ENCODE results near the gene PLA2G15.
A peak's percentile ranks its signal among the peaks of the same experiment; 100 is the strongest.

Gene PLA2G15

GRCh38 chr16:68255712-68256111 is 10.5 kb downstream of the PLA2G15 start:
- DNase-seq (ENCODE audit: low spot score), result no peak

DNA sequence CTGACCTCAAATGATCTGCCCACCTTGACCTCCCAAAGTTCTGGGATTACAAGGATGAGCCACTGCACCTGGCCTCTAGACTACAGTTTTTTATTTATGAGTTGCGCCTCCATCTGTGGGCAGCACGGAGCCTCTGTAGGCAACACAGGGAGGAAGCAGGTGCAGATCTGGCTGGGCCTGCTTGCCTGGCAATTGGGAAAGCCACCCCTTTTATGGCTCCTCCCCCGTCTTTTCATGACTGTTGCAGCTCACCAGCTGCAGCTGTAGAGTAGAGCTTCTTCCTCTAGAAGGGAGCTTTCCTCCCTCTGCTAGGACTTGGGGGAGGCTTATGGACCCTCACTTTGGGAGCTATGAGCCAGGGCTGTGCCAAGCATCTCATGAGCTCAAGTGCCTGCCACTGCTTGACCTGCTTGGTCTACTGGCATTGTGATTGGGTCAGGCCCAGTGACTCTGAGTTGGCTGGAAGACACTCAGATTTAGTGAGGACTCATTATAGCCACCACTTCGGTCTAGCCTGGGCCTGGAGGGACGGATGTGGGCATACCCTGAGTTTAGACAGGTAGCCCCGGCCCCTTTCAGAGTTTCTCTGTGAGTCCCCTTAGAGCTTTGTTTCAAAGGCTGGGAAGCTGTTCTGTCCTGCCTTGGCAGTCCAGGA is 12.2 kb downstream of the PLA2G15 start:
- no peak for DNase-seq (ENCODE audit: low spot score)

- no peak for DNase-seq (ENCODE audit: low spot score)
These were observed 13.0 kb downstream of the PLA2G15 start for GRCh38 chr16:68257906-68258800.

DNA sequence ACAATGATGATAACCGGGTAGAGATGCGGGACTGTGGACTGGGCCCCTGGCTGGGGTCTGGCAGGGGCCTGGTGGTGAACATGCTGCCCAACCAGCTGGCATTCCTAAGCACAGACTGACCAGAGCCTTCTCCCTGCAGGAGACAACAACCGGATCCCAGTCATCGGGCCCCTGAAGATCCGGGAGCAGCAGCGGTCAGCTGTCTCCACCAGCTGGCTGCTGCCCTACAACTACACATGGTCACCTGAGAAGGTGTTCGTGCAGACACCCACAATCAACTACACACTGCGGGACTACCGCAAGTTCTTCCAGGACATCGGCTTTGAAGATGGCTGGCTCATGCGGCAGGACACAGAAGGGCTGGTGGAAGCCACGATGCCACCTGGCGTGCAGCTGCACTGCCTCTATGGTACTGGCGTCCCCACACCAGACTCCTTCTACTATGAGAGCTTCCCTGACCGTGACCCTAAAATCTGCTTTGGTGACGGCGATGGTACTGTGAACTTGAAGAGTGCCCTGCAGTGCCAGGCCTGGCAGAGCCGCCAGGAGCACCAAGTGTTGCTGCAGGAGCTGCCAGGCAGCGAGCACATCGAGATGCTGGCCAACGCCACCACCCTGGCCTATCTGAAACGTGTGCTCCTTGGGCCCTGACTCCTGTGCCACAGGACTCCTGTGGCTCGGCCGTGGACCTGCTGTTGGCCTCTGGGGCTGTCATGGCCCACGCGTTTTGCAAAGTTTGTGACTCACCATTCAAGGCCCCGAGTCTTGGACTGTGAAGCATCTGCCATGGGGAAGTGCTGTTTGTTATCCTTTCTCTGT is 14.0 kb downstream of the PLA2G15 start:
- DNase-seq (ENCODE audit: low spot score), result no peak

DNA sequence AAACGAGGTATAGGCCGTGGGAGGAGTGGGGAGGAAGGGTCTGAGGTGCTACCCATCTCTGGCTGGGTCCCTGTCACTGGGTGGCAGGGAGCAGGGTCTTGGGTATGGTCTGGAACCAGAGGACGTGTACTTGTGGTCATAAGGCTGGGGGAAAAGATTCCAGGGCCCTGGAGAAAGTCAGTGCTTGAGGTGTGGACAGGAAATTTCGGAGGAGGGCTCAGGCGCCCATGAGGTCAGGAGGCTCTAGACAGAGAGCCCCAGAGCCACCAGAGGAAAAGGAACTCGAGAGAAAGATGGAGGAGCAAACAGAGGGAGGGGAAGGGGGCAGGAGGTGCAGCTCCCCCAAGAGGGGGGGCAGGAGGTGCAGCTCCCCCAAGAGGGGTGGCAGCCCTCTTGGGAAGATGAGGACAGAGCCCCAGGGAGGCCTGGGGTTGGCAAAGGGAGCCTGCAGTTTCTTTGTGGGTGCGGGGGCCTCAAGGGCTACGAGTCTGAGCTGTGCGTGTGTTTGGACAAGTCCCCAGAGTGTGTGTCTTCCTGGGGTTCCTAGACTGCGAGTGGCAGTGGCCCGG is 18.5 kb downstream of the PLA2G15 start:
- no peak for DNase-seq (ENCODE audit: low spot score)

- DNase-seq (ENCODE audit: low spot score), result peak; percentile 93
These were observed 19.2 kb downstream of the PLA2G15 start, which contains the start of gene SLC7A6 for GRCh38 chr16:68264128-68265077. Gene SLC7A6 (plus strand): TSS chr16:68264526. CDS start chr16:68274727, 10,201 bp downstream.

GRCh38 chr16:68265078-68265920 is 20.1 kb downstream of the PLA2G15 start:
- peak; percentile 85 for DNase-seq (ENCODE audit: low spot score)

DNA sequence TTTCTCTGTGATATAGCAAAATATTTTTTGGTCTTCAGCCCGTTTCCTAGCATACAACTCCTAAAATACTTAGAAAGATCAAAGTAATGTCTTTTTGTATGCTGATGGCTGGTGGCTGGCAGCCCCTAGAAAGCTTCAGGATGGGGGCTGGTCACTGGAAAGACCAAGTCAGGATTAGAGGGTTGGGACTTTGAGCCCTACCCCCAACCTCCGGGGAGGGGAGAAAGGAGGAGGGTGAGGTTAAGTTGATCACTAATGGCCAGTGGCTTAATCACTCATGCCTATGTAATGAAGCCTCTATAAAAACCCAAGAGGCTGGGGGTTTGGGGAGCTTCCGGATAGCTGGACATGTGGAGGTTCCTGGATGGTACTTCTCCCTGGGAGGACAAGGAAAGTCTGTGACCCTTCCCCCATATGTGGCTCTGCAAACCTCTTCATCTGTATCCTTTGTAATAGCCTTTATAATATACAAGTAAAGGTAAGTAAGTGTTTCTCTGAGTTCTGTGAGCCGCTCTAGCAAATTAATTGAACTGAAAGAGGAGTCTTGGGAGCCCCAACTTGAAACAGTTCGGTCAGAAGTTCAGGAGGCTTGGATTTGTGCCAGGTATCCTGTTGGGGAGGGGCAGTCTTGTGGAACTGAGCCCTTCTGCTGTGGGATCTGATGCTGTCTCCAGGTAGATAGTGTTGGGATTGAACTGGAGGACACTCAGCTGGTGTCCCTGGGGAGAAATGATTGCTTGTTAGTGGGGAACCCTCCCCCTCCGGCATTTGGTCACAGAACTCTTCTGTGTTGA is 22.6 kb downstream of the PLA2G15 start:
- DNase-seq (ENCODE audit: low spot score), result no peak

GRCh38 chr16:68269793-68270192 is 24.6 kb downstream of the PLA2G15 start:
- no peak for DNase-seq (ENCODE audit: low spot score)

DNA sequence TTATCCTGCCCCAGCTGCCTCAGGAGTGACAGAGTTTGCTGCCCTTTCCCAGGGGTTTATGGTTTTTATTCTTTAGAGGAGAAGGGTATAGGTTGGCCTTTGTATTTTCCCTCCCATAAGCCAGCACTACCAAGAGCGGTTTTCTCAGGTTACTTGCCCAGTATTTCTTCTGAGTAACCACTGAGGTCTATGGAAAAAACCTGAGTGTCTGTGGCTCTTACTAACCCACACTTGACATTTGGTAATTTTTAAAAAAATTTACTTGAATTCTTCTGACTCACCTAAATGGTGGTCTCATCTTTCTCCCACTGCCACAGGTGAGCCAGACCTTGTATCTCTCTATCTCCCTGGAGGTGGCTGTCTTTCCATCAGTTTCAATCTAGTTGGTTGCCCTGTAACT is 25.2 kb downstream of the PLA2G15 start:
- no peak for DNase-seq (ENCODE audit: low spot score)

DNA sequence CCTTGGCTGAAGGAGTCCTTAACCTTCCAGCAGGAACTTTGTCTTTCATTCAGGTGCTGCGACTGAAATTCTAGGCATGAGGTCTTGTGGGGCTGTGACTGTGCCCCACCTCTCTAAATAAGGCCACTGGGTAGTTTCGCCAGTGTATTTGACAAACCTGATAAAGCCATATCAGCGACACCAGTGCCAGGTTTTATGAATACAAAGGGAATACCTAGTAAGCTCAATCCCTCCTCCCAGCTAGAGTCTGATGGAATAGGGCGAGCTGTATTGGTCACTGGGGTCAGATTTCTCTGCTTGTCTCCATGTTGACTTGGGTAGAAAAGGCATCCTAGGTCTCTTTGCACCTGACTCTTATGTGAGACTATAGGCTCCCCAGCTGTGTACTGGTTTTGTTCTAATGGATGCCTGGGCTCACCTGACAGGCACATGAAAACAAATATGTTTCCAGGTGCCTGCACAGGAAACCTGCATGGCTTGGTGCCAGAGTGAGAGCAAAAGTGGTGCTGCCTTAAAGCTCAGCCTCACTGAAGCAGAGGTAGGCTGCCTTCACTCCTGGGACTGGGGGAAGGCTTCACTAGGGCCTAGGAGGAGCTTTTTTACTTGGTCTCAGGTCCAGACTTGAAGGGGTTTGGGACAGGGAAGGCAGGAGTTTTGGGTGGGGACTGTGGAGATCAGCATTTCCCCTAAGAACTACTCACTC is 27.5 kb downstream of the PLA2G15 start:
- no peak for DNase-seq (ENCODE audit: low spot score)

- no peak for DNase-seq (ENCODE audit: low spot score)
These were observed 28.3 kb downstream of the PLA2G15 start for GRCh38 chr16:68273459-68273858.

GRCh38 chr16:68273896-68274295 is 28.7 kb downstream of the PLA2G15 start:
- no peak for DNase-seq (ENCODE audit: low spot score)

GRCh38 chr16:68274441-68274840 is 29.3 kb downstream of the PLA2G15 start:
- DNase-seq (ENCODE audit: low spot score), result no peak

GRCh38 chr16:68275611-68276191 is 30.5 kb downstream of the PLA2G15 start:
- no peak for DNase-seq (ENCODE audit: low spot score)

- no peak for DNase-seq (ENCODE audit: low spot score)
These were observed 31.1 kb downstream of the PLA2G15 start for GRCh38 chr16:68276223-68276622.

DNA sequence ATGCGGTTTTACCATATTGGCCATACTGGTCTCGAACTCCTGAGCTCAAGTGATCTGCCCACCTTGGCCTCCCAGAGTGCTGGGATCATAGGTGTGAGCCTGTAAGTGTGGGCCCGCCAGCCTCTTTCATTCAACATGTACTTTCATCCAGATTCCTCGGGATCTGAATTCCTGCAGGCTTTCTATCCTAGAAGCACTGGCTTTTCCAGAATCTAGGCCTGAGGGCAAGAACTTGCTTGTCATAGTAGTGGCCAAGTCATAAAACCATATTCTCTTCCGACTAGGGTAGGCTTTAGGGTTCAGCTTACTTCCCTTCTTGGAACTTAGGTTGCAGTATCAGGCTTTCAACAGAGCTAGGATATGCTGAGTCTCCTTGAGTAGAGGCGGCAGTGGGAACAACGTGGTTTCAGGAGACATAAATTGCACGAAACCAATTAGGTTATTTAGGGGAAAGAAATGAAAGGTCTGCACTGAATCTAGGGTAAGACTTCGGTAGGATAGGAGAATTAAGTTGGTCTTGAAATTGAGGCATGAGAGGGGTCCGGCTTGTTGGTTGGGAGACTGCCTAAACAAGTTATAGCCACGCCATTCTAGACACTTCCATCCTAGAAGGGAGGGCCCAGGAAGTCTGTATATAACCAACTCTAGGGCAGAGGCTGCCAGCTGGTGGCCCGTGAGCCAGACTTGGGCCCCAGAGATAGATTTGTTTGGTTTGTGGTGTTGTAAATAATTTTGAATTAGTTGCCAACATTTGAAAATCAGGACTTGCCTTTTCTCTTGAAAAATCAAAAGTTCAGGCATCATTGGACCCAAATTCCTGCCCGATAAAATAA is 34.8 kb downstream of the PLA2G15 start:
- DNase-seq (ENCODE audit: low spot score), result no peak
